ENCODE measurements around the gene FAM89B. TPM values are rescaled to one million over a fixed set of nuclear protein-coding genes. Genes with fewer than 3 reads are reported as not detected.

The FAM89B gene
- total RNA-seq, 1 experiment from 2014 or later, result 102 TPM

DNA sequence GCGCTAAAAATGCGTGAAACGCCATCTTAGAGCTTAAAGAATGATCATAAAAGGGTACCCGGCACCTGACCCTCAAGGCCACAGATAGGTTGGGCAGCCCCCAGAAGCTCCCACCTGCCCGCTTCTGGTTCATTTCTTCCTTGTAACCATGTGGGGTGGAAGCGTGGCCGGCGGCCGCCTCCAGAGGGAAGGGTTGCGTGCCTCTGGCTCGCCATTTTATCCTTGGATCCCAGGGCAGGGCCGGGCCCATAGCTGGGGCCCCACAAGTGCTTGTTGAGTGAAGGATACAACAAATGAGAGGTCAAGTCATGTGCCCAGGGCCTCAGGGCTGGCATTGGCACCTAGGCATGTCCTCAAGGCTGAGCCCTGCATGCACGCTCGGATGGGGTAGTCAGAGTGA, 49.1 kb downstream of the FAM89B start:
- Histone ChIP-seq H3K4me3 (ENCODE audit: low read depth in 2 of 2, low read length in 2 of 2) (no peak overlapping the region), H3K27ac (ENCODE audit: low read length) (no peak overlapping the region), H3K4me1 (ENCODE audit: control insufficient read depth, insufficient read depth, low read length) (peaks cover 11% of the 10 kb centered on the region), H3K36me3 (ENCODE audit: control insufficient read depth, insufficient read depth, low read length) (peaks cover 19% of the 10 kb centered on the region), H3K9me3 (ENCODE audit: control insufficient read depth, insufficient read depth, low read depth, low read length) (no peaks in the 10 kb centered on the region), H3K27me3 (ENCODE audit: control insufficient read depth, insufficient read depth, low read length) (no peaks in the 10 kb centered on the region)
- ChIA-PET CTCF (no interaction called here), POLR2A (no interaction called here)
- TF ChIP-seq, protein P1, sequence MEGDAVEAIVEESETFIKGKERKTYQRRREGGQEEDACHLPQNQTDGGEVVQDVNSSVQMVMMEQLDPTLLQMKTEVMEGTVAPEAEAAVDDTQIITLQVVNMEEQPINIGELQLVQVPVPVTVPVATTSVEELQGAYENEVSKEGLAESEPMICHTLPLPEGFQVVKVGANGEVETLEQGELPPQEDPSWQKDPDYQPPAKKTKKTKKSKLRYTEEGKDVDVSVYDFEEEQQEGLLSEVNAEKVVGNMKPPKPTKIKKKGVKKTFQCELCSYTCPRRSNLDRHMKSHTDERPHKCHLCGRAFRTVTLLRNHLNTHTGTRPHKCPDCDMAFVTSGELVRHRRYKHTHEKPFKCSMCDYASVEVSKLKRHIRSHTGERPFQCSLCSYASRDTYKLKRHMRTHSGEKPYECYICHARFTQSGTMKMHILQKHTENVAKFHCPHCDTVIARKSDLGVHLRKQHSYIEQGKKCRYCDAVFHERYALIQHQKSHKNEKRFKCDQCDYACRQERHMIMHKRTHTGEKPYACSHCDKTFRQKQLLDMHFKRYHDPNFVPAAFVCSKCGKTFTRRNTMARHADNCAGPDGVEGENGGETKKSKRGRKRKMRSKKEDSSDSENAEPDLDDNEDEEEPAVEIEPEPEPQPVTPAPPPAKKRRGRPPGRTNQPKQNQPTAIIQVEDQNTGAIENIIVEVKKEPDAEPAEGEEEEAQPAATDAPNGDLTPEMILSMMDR (IDR thresholded peaks at IDR 0.05), result no peak
- no peak for TF ChIP-seq TCF7L2 (IDR thresholded peaks at IDR 0.05; ENCODE audit: low read depth, low read length)
- TF ChIP-seq POLR2AphosphoS5 (IDR thresholded peaks at IDR 0.05; ENCODE audit: low read depth, low read length), result no peak
- TF ChIP-seq, protein P2, sequence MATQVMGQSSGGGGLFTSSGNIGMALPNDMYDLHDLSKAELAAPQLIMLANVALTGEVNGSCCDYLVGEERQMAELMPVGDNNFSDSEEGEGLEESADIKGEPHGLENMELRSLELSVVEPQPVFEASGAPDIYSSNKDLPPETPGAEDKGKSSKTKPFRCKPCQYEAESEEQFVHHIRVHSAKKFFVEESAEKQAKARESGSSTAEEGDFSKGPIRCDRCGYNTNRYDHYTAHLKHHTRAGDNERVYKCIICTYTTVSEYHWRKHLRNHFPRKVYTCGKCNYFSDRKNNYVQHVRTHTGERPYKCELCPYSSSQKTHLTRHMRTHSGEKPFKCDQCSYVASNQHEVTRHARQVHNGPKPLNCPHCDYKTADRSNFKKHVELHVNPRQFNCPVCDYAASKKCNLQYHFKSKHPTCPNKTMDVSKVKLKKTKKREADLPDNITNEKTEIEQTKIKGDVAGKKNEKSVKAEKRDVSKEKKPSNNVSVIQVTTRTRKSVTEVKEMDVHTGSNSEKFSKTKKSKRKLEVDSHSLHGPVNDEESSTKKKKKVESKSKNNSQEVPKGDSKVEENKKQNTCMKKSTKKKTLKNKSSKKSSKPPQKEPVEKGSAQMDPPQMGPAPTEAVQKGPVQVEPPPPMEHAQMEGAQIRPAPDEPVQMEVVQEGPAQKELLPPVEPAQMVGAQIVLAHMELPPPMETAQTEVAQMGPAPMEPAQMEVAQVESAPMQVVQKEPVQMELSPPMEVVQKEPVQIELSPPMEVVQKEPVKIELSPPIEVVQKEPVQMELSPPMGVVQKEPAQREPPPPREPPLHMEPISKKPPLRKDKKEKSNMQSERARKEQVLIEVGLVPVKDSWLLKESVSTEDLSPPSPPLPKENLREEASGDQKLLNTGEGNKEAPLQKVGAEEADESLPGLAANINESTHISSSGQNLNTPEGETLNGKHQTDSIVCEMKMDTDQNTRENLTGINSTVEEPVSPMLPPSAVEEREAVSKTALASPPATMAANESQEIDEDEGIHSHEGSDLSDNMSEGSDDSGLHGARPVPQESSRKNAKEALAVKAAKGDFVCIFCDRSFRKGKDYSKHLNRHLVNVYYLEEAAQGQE (IDR thresholded peaks at IDR 0.05; ENCODE audit: insufficient read depth in 1 of 2, low read depth in 2 of 2, low read length in 1 of 2), result no peak
- TF ChIP-seq SIN3A (IDR thresholded peaks at IDR 0.05; ENCODE audit: borderline replicate concordance, insufficient read depth, low read depth, low read length), result no peak
- ATAC-seq (no peak), DNase-seq (ENCODE audit: low read depth, low spot score) (no peak)
- in situ Hi-C loops (cut with HindIII; ENCODE audit: low pct_unique_long_range_greater_than_20kb, low sequenced_read_pairs), result no loop called here
- intact Hi-C loops (cut with micrococcal nuclease; ENCODE audit: unreplicated experiment), result no loop called here
- no TSS peak for BruUV-seq (replicated peaks)

DNA sequence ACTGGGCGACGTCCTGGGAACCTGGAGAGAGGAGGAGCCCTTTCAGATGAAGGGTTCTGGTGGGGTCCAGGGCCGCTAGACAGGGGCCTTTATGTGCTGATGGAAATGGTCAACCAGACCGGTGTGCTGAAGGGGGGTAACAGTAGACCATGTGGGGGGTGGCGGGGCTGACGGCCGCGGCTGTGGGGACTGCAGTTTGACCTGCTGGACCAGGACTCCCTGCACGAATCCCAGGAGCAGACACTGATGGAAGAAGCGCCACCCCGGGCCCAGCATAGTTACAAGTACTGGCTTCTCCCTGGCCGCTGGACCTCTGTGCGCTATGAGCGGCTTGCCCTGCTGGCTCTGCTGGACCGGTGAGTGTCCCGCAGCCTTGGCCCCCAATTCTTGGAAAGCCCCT, 49.7 kb downstream of the FAM89B start:
- H3K4me1 ChIP-seq (ENCODE audit: control insufficient read depth, insufficient read depth, low read length), result peaks cover 5% of the 10 kb centered on the region
- in situ Hi-C loops (cut with HindIII; ENCODE audit: low pct_unique_long_range_greater_than_20kb, low sequenced_read_pairs), result no loop called here
- H3K36me3 ChIP-seq (ENCODE audit: control insufficient read depth, insufficient read depth, low read length), result peaks cover 20% of the 10 kb centered on the region
- no peak overlapping the region for H3K4me3 ChIP-seq (ENCODE audit: low read depth in 2 of 2, low read length in 2 of 2)
- ChIA-PET CTCF (no interaction called here), POLR2A (no interaction called here)
- no peaks in the 10 kb centered on the region for H3K9me3 ChIP-seq (ENCODE audit: control insufficient read depth, insufficient read depth, low read depth, low read length)
- intact Hi-C loops (cut with micrococcal nuclease; ENCODE audit: unreplicated experiment), result no loop called here
- ATAC-seq (no peak), DNase-seq (ENCODE audit: low read depth, low spot score) (no peak)
- BruUV-seq (replicated peaks), result no TSS peak
- TF ChIP-seq TCF7L2 (IDR thresholded peaks at IDR 0.05; ENCODE audit: low read depth, low read length), result no peak
- TF ChIP-seq POLR2AphosphoS5 (IDR thresholded peaks at IDR 0.05; ENCODE audit: low read depth, low read length), result no peak
- TF ChIP-seq, protein P2 (IDR thresholded peaks at IDR 0.05; ENCODE audit: insufficient read depth in 1 of 2, low read depth in 2 of 2, low read length in 1 of 2), result no peak
- TF ChIP-seq SIN3A (IDR thresholded peaks at IDR 0.05; ENCODE audit: borderline replicate concordance, insufficient read depth, low read depth, low read length), result no peak
- TF ChIP-seq, protein P1 (IDR thresholded peaks at IDR 0.05), result no peak
- H3K27ac ChIP-seq (ENCODE audit: low read length), result no peak overlapping the region
- no peaks in the 10 kb centered on the region for H3K27me3 ChIP-seq (ENCODE audit: control insufficient read depth, insufficient read depth, low read length)
